Lower leg skin (tissue), 3 donors: Measurements from ENCODE around the gene RAPGEF1.

Experiments used
- CTCF ChIP-seq, 3 donors: fragments of 450-650 bp; IDR thresholded peaks; one replicate each; pipeline ENCODE4 v1.5.1; 2016; ENCODE audit warnings: antibody characterized with exemption in 3 of 3, mild to moderate bottlenecking in 3 of 3, moderate library complexity in 2 of 3
- POLR2A ChIP-seq, 2 donors: fragments of 450-650 bp; IDR thresholded peaks; one replicate each; pipeline ENCODE4 v1.6.1; 2016 to 2017; ENCODE audit warnings: antibody characterized with exemption in 2 of 2, mild to moderate bottlenecking in 1 of 2, moderate library complexity in 1 of 2

GRCh38 chr9:131731644-131732043 is 8.2 kb downstream of the RAPGEF1 start:
- no peak for TF ChIP-seq CTCF (IDR thresholded peaks at IDR 0.05)
- no peak for TF ChIP-seq POLR2A (IDR thresholded peaks at IDR 0.05)
